SK-N-SH treated with all-trans-retinoic acid at 6 μM for 48 hours (cell line): ENCODE measurements around the gene FNTB.
"Not testable (repeated sequence)": the region's sequence is repeated elsewhere in the genome, so short reads cannot be mapped to it uniquely, and the experiment has no call there.

Source experiments
- ATAC-seq: fragments of 200-7000 bp; cut with Tn5 transposase; 3 replicates; pipeline ENCODE4 v1.9.1; 2020; ENCODE audit warnings: mild to moderate bottlenecking, moderate library complexity
- ARNTL ChIP-seq: fragments of 450-650 bp; formaldehyde crosslinking; IDR thresholded peaks from 2 replicates; pipeline ENCODE4 v1.5.0; 2020; ENCODE audit warnings: low read depth, mild to moderate bottlenecking, moderate library complexity, borderline replicate concordance
- BACH2 ChIP-seq: fragments of 250-450 bp; sonication (Bioruptor Pico); IDR thresholded peaks from 2 replicates; pipeline ENCODE4 v1.9.0; 2021; ENCODE audit warnings: mild to moderate bottlenecking, borderline replicate concordance
- CSDC2 ChIP-seq: fragments of 250-450 bp; sonication (Bioruptor Pico); IDR thresholded peaks from 2 replicates; pipeline ENCODE4 v1.5.0; 2020; ENCODE audit warnings: mild to moderate bottlenecking, moderate library complexity
- ESRRG ChIP-seq: fragments of 250-450 bp; sonication (Bioruptor Pico); IDR thresholded peaks from 2 replicates; pipeline ENCODE4 v1.6.1; 2021; ENCODE audit warnings: mild to moderate bottlenecking
- GLIS3 ChIP-seq: fragments of 250-450 bp; sonication (Bioruptor Pico); IDR thresholded peaks from 2 replicates; pipeline ENCODE4 v1.5.0; 2020; ENCODE audit warnings: mild to moderate bottlenecking, moderate library complexity
- OSR1 ChIP-seq: fragments of 250-450 bp; sonication (Bioruptor Pico); IDR thresholded peaks from 2 replicates; pipeline ENCODE4 v1.8.0; 2022; ENCODE audit warnings: moderate library complexity, mild to moderate bottlenecking, inconsistent platforms
- PATZ1 ChIP-seq: fragments of 250-450 bp; sonication (Bioruptor Pico); IDR thresholded peaks from 2 replicates; pipeline ENCODE4 v1.8.0; 2020; ENCODE audit warnings: mild to moderate bottlenecking, moderate library complexity, borderline replicate concordance
- PPARA ChIP-seq: fragments of 250-450 bp; sonication (Bioruptor Pico); IDR thresholded peaks from 2 replicates; pipeline ENCODE4 v1.5.0; 2020; ENCODE audit warnings: mild to moderate bottlenecking, borderline replicate concordance
- RARB ChIP-seq: fragments of 250-450 bp; sonication (Bioruptor Pico); IDR thresholded peaks from 2 replicates; pipeline ENCODE4 v1.8.0; 2021; ENCODE audit warnings: mild to moderate bottlenecking, moderate library complexity
- SNAI2 ChIP-seq: fragments of 250-450 bp; sonication (Bioruptor Pico); IDR thresholded peaks from 2 replicates; pipeline ENCODE4 v1.5.0; 2020; ENCODE audit warnings: mild to moderate bottlenecking, moderate library complexity
- TOX ChIP-seq: fragments of 250-450 bp; sonication (Bioruptor Pico); IDR thresholded peaks from 2 replicates; pipeline ENCODE4 v1.8.0; 2021; ENCODE audit warnings: mild to moderate bottlenecking, moderate library complexity, borderline replicate concordance
- TSHZ2 ChIP-seq: fragments of 250-450 bp; sonication (Bioruptor Pico); IDR thresholded peaks from 2 replicates; pipeline ENCODE4 v1.5.0; 2020; ENCODE audit warnings: mild to moderate bottlenecking, moderate library complexity
- ZC3H10 ChIP-seq: fragments of 250-450 bp; sonication (Bioruptor Pico); IDR thresholded peaks from 2 replicates; pipeline ENCODE4 v1.5.1; 2021; ENCODE audit warnings: mild to moderate bottlenecking, moderate library complexity
- ZFP3 ChIP-seq: fragments of 250-450 bp; sonication (Bioruptor Pico); IDR thresholded peaks from 2 replicates; pipeline ENCODE4 v1.5.0; 2020; ENCODE audit warnings: mild to moderate bottlenecking, moderate library complexity
- ZFP30 ChIP-seq: fragments of 450-650 bp; formaldehyde crosslinking; IDR thresholded peaks from 2 replicates; pipeline ENCODE4 v1.5.0; 2022; ENCODE audit warnings: mild to moderate bottlenecking, moderate library complexity
- ZNF565 ChIP-seq: fragments of 450-650 bp; formaldehyde crosslinking; conservative IDR thresholded peaks from 2 replicates; pipeline ENCODE4 v1.5.0; 2020; ENCODE audit warnings: low read depth, mild to moderate bottlenecking, moderate library complexity
- ZNF70 ChIP-seq: fragments of 450-650 bp; formaldehyde crosslinking; IDR thresholded peaks from 2 replicates; pipeline ENCODE4 v1.5.0; 2020; ENCODE audit warnings: mild to moderate bottlenecking, moderate library complexity
- ZNF8 ChIP-seq: fragments of 450-650 bp; formaldehyde crosslinking; IDR thresholded peaks from 2 replicates; pipeline ENCODE4 v1.5.0; 2020; ENCODE audit warnings: mild to moderate bottlenecking, moderate library complexity
- TF ChIP-seq, protein P1 (sequence below): fragments of 250-450 bp; sonication (Bioruptor Pico); IDR thresholded peaks from 2 replicates; pipeline ENCODE4 v1.5.1; 2020; ENCODE audit warnings: low read depth, mild to moderate bottlenecking, moderate library complexity
- TF ChIP-seq, protein P2 (sequence below): fragments of 250-450 bp; sonication (Bioruptor Pico); IDR thresholded peaks from 2 replicates; pipeline ENCODE4 v1.8.0; 2021; ENCODE audit warnings: low read depth, mild to moderate bottlenecking, moderate library complexity, borderline replicate concordance
- TF ChIP-seq, protein P3 (sequence below): fragments of 250-450 bp; sonication (Bioruptor Pico); IDR thresholded peaks from 2 replicates; pipeline ENCODE4 v1.5.1; 2021; ENCODE audit warnings: mild to moderate bottlenecking, moderate library complexity

FNTB gene

GRCh38 chr14:65028937-65029336 is 42.2 kb downstream of the FNTB start:
- ATAC-seq = no peak
- TF ChIP-seq ZNF8 (no peak), SNAI2 (CRISPR knock-in tag) (no peak), RARB (CRISPR knock-in tag) (no peak), OSR1 (CRISPR knock-in tag) (no peak), ZNF70 (CRISPR knock-in tag) (no peak), ZFP30 (CRISPR knock-in tag) (no peak), ZNF565 (CRISPR knock-in tag) (no peak)
- TF ChIP-seq, protein P1, sequence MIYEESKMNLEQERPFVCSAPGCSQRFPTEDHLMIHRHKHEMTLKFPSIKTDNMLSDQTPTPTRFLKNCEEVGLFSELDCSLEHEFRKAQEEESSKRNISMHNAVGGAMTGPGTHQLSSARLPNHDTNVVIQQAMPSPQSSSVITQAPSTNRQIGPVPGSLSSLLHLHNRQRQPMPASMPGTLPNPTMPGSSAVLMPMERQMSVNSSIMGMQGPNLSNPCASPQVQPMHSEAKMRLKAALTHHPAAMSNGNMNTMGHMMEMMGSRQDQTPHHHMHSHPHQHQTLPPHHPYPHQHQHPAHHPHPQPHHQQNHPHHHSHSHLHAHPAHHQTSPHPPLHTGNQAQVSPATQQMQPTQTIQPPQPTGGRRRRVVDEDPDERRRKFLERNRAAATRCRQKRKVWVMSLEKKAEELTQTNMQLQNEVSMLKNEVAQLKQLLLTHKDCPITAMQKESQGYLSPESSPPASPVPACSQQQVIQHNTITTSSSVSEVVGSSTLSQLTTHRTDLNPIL (CRISPR knock-in tag) = no peak
- TF ChIP-seq, all 23 proteins: peak for 0

DNA sequence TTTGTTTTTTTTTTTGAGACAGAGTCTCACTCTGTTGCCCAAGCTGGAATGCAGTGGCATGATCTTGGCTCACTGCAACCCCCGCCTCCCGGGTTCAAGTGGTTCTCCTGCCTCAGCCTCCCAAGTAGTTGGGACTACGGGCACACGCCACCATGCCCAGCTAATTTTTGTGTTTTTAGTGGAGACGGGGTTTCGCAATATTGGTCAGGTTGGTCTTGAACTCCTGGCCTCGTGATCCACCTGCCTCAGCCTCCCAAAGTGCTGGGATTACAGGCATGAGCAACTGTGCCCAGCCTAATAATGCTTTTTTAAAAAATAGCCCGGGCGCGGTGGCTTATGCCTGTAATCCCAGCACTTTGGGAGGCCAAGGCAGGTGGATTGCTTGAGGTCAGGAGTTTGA is 44.6 kb downstream of the FNTB start:
- ATAC-seq = not testable (repeated sequence)

GRCh38 chr14:65032319-65032718 is 45.6 kb downstream of the FNTB start:
- ATAC-seq = no peak
- TF ChIP-seq PATZ1 (CRISPR knock-in tag) = no peak
- TF ChIP-seq GLIS3 (CRISPR knock-in tag) = no peak
- no peak for TF ChIP-seq PPARA (CRISPR knock-in tag)
- no peak for TF ChIP-seq SNAI2 (CRISPR knock-in tag)
- TF ChIP-seq ZC3H10 (CRISPR knock-in tag) = no peak
- TF ChIP-seq BACH2 (CRISPR knock-in tag) = no peak
- TF ChIP-seq, protein P1 (CRISPR knock-in tag) = no peak
- TF ChIP-seq ZNF8 = no peak
- TF ChIP-seq, protein P2, sequence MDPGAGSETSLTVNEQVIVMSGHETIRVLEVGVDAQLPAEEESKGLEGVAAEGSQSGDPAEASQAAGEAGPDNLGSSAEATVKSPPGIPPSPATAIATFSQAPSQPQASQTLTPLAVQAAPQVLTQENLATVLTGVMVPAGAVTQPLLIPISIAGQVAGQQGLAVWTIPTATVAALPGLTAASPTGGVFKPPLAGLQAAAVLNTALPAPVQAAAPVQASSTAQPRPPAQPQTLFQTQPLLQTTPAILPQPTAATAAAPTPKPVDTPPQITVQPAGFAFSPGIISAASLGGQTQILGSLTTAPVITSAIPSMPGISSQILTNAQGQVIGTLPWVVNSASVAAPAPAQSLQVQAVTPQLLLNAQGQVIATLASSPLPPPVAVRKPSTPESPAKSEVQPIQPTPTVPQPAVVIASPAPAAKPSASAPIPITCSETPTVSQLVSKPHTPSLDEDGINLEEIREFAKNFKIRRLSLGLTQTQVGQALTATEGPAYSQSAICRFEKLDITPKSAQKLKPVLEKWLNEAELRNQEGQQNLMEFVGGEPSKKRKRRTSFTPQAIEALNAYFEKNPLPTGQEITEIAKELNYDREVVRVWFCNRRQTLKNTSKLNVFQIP (CRISPR knock-in tag) = no peak
- no peak for TF ChIP-seq OSR1 (CRISPR knock-in tag)
- no peak for TF ChIP-seq RARB (CRISPR knock-in tag)
- TF ChIP-seq TOX (CRISPR knock-in tag) = no peak
- TF ChIP-seq ZNF565 (CRISPR knock-in tag) = no peak
- TF ChIP-seq CSDC2 (CRISPR knock-in tag) = no peak
- TF ChIP-seq, protein P3, sequence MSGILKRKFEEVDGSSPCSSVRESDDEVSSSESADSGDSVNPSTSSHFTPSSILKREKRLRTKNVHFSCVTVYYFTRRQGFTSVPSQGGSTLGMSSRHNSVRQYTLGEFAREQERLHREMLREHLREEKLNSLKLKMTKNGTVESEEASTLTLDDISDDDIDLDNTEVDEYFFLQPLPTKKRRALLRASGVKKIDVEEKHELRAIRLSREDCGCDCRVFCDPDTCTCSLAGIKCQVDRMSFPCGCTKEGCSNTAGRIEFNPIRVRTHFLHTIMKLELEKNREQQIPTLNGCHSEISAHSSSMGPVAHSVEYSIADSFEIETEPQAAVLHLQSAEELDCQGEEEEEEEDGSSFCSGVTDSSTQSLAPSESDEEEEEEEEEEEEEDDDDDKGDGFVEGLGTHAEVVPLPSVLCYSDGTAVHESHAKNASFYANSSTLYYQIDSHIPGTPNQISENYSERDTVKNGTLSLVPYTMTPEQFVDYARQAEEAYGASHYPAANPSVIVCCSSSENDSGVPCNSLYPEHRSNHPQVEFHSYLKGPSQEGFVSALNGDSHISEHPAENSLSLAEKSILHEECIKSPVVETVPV (CRISPR knock-in tag) = no peak

- TF ChIP-seq ZFP30 (CRISPR knock-in tag) (no peak), OSR1 (CRISPR knock-in tag) (no peak), ARNTL (CRISPR knock-in tag) (no peak), ZFP3 (CRISPR knock-in tag) (no peak), ZNF8 (no peak), ESRRG (no peak), TOX (CRISPR knock-in tag) (no peak), TSHZ2 (CRISPR knock-in tag) (no peak)
- TF ChIP-seq, protein P2 (CRISPR knock-in tag) = no peak
- no peak for ATAC-seq
These were observed 46.5 kb downstream of the FNTB start for GRCh38 chr14:65033181-65033580.
